Hepatocyte (in vitro differentiated cells): ENCODE measurements around the gene EFCAB9. TPM values are rescaled to one million over a fixed set of nuclear protein-coding genes. Genes with fewer than 3 reads are reported as not detected.
A peak's percentile ranks its signal among the peaks of the same experiment; 100 is the strongest.

Experiments used
- DNase-seq: peaks from one replicate; pipeline ENCODE4 v3.0.0-alpha.2; 2016; ENCODE audit warnings: low spot score
- H2AFZ ChIP-seq: fragments of 200-600 bp; sonication (generic); 2 replicates; pipeline ENCODE4 v1.6.0; 2016; ENCODE audit warnings: antibody characterized with exemption, mild to moderate bottlenecking
- H3K27ac ChIP-seq: fragments of 200-600 bp; sonication (generic); 2 replicates; pipeline ENCODE4 v1.5.1; 2016; ENCODE audit warnings: mild to moderate bottlenecking
- H3K27me3 ChIP-seq: fragments of 200-600 bp; sonication (generic); 2 replicates; pipeline ENCODE4 v1.6.1; 2016
- H3K36me3 ChIP-seq: fragments of 200-600 bp; sonication (generic); replicated peaks from 2 replicates; pipeline ENCODE4 v1.5.1; 2016; ENCODE audit warnings: low read depth; ENCODE audit not compliant: insufficient read depth
- H3K4me1 ChIP-seq: fragments of 200-600 bp; sonication (generic); 2 replicates; pipeline ENCODE4 v1.5.1; 2016; ENCODE audit warnings: mild to moderate bottlenecking, moderate library complexity; ENCODE audit not compliant: insufficient read depth
- H3K4me2 ChIP-seq: fragments of 200-600 bp; sonication (generic); 2 replicates; pipeline ENCODE4 v1.6.0; 2016
- H3K4me3 ChIP-seq: fragments of 200-600 bp; sonication (generic); 2 replicates; pipeline ENCODE4 v1.5.1; 2016; ENCODE audit warnings: mild to moderate bottlenecking
- H3K79me2 ChIP-seq: fragments of 200-600 bp; sonication (generic); 2 replicates; pipeline ENCODE4 v1.6.0; 2017; ENCODE audit warnings: mild to moderate bottlenecking
- H3K9me2 ChIP-seq: fragments of 200-600 bp; sonication (generic); replicated peaks from 2 replicates; pipeline ENCODE4 v1.6.0; 2017; ENCODE audit warnings: mild to moderate bottlenecking; ENCODE audit not compliant: insufficient read depth
- H3K9me3 ChIP-seq: fragments of 200-600 bp; sonication (generic); 2 replicates; pipeline ENCODE4 v1.5.1; 2016; ENCODE audit warnings: low read depth, mild to moderate bottlenecking
- H4K20me1 ChIP-seq: fragments of 200-600 bp; sonication (generic); 2 replicates; pipeline ENCODE4 v1.6.0; 2016; ENCODE audit warnings: mild to moderate bottlenecking; ENCODE audit not compliant: insufficient read depth, poor library complexity, severe bottlenecking
- EZH2 ChIP-seq: fragments of 200-600 bp; sonication (generic); IDR thresholded peaks from 2 replicates; pipeline ENCODE4 v1.6.1; 2016; ENCODE audit warnings: antibody characterized with exemption, mild to moderate bottlenecking, borderline replicate concordance
- EZH2phosphoT487 ChIP-seq: fragments of 200-600 bp; sonication (generic); IDR thresholded peaks from one replicate; pipeline ENCODE4 v1.6.1; 2018; ENCODE audit warnings: antibody characterized with exemption, mild to moderate bottlenecking, low read depth, moderate library complexity; ENCODE audit not compliant: unreplicated experiment, severe bottlenecking
- WGBS: methylation state at CpG from one replicate; pipeline ENCODE4 v1.1.6; 2016; ENCODE audit warnings: low lambda C conversion rate; ENCODE audit errors: missing lambda C conversion rate; 5-methylcytosine and 5-hydroxymethylcytosine counted together
- polyA plus RNA-seq: library from polyadenylated mRNA; unstranded; fragments of >200 nt; fragmentation: Nextera tagmentation; extraction: Ambion mirVana; gene quantifications from 2 replicates; pipeline ENCODE4 v1.2.1, GENCODE V29; 2016
- total RNA-seq: library from RNA; depleted of rRNA; stranded (reverse); fragments of >200 nt; gene quantifications from 2 replicates; pipeline ENCODE4 v1.2.3, GENCODE V29; 2014
- TF ChIP-seq, protein P1 (sequence below): fragments of 200-600 bp; sonication (generic); IDR thresholded peaks from 2 replicates; pipeline ENCODE4 v1.5.1; 2016; ENCODE audit warnings: antibody characterized with exemption, mild to moderate bottlenecking; ENCODE audit not compliant: poor library complexity

Gene EFCAB9
- total and polyA plus RNA-seq, 2 experiments from 2014 or later: not detected

DNA sequence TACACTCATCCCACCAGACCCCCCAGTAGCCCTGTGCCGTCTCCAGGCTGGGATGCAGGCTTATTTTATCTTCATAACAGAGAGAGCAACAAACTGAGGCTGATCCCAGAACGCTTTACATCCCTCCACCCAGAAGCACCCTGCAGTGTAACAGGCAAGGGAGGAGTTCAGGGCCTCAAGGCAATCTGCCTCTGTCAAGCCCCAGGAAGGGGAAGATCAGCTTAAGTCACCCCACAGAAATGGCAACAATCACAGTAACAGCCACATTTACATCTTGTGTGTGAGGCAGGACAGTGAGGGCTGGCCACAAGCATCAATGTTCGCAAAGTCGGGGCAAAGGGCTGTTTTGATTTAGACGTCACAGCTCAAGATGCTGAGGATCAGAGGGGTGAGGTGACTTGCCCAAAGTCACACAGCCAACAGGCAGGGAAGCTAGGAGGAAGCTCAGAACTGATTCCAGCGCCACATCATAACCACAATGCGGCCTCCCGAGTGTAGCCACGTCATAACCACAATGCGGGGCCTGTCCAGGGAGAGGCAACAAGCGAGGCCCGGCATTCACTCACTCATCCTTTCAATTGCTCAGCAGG is 20.3 kb upstream of the EFCAB9 start:
- H3K4me1 ChIP-seq: peaks cover 10% of the 10 kb centered on the region
- no peaks in the 10 kb centered on the region for H3K9me2 ChIP-seq
- no peak overlapping the region for H3K4me2 ChIP-seq
- peaks cover 6% of the 10 kb centered on the region for H3K79me2 ChIP-seq
- H3K27ac ChIP-seq: no peak overlapping the region
- TF ChIP-seq EZH2phosphoT487: no peak
- TF ChIP-seq EZH2: no peak
- TF ChIP-seq, protein P1, sequence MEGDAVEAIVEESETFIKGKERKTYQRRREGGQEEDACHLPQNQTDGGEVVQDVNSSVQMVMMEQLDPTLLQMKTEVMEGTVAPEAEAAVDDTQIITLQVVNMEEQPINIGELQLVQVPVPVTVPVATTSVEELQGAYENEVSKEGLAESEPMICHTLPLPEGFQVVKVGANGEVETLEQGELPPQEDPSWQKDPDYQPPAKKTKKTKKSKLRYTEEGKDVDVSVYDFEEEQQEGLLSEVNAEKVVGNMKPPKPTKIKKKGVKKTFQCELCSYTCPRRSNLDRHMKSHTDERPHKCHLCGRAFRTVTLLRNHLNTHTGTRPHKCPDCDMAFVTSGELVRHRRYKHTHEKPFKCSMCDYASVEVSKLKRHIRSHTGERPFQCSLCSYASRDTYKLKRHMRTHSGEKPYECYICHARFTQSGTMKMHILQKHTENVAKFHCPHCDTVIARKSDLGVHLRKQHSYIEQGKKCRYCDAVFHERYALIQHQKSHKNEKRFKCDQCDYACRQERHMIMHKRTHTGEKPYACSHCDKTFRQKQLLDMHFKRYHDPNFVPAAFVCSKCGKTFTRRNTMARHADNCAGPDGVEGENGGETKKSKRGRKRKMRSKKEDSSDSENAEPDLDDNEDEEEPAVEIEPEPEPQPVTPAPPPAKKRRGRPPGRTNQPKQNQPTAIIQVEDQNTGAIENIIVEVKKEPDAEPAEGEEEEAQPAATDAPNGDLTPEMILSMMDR: no peak
- WGBS: 92% methylated on average over 12 of the region's 12 CpGs
- no peaks in the 10 kb centered on the region for H3K36me3 ChIP-seq
- no peak overlapping the region for H3K4me3 ChIP-seq
- no peak for DNase-seq
- no peaks in the 10 kb centered on the region for H3K9me3 ChIP-seq
- no peak overlapping the region for H2AFZ ChIP-seq
- no peaks in the 10 kb centered on the region for H4K20me1 ChIP-seq
- no peaks in the 10 kb centered on the region for H3K27me3 ChIP-seq

DNA sequence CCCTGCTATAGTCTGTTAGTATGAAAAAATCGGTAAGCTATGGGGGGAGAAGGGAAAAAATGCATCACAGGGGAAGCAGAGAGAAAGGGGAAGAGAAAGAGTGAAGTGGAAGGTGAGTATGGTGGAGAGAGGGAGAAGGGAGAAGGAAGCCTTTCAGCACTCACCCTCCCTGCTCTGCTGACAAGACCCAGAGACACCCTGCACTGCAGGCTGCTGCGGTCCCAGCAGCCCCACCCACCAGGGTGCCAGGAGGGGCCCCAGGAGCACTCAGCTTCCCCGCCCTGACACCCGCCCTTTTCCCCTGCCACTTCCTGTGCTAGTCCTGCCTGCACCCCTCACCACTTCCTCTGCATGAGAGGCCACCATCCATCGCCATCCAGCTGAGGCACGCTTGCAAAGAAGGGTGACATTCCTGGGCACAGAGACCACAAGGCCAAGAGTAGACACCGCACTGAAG is 18.7 kb upstream of the EFCAB9 start:
- H3K4me2 ChIP-seq: peak overlapping the region; percentile 72
- H3K9me3 ChIP-seq: no peaks in the 10 kb centered on the region
- H3K9me2 ChIP-seq: no peaks in the 10 kb centered on the region
- no peaks in the 10 kb centered on the region for H3K36me3 ChIP-seq
- H4K20me1 ChIP-seq: no peaks in the 10 kb centered on the region
- TF ChIP-seq, protein P1: no peak
- TF ChIP-seq EZH2 (no peak), EZH2phosphoT487 (no peak)
- DNase-seq: no peak
- 71% methylated on average over 5 of the region's 7 CpGs for WGBS
- peaks cover 10% of the 10 kb centered on the region for H3K4me1 ChIP-seq
- H3K79me2 ChIP-seq: peaks cover 12% of the 10 kb centered on the region
- H3K27me3 ChIP-seq: no peaks in the 10 kb centered on the region
- no peak overlapping the region for H3K4me3 ChIP-seq
- H2AFZ ChIP-seq: no peak overlapping the region
- no peak overlapping the region for H3K27ac ChIP-seq

DNA sequence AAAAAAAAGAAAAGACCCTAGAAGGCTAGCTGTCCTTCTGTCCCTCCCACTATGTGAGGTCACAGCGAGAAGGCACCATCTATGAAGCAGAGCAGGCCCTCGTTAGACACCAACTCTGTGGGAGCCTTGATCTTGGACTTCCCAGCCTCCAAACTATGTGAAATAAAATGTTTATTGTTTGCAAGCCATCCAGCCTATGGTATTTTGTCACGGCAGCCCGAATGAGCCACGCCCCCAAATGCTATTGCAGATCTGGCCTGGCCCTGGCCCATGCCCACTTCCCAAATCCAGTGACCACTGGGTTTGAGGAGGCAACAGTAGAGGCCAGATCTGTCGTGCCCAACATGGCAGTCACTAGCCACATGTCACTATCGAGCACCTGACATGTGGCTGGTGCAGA is 16.8 kb upstream of the EFCAB9 start:
- H3K27ac ChIP-seq: no peak overlapping the region
- H3K36me3 ChIP-seq: no peaks in the 10 kb centered on the region
- H3K9me3 ChIP-seq: no peaks in the 10 kb centered on the region
- no peaks in the 10 kb centered on the region for H4K20me1 ChIP-seq
- H3K4me2 ChIP-seq: no peak overlapping the region
- H3K4me1 ChIP-seq: peaks cover 10% of the 10 kb centered on the region
- peaks cover 22% of the 10 kb centered on the region for H3K79me2 ChIP-seq
- no peaks in the 10 kb centered on the region for H3K27me3 ChIP-seq
- no peak overlapping the region for H2AFZ ChIP-seq
- no peak for TF ChIP-seq EZH2
- TF ChIP-seq, protein P1: no peak
- no peak for TF ChIP-seq EZH2phosphoT487
- H3K4me3 ChIP-seq: no peak overlapping the region
- 95% methylated on average over 7 of the region's 7 CpGs for WGBS
- no peak for DNase-seq
- no peaks in the 10 kb centered on the region for H3K9me2 ChIP-seq
